Activated T-cell treated with anti-CD3 and anti-CD28 coated beads, Interleukin-2, amount 50 U/mL, for 48 hours (primary cell): ENCODE measurements around the gene RAB4A.
"Not testable (repeated sequence)": the region's sequence is repeated elsewhere in the genome, so short reads cannot be mapped to it uniquely, and the experiment has no call there.

Experiments
- DNase-seq, 2 experiments: peaks; one replicate each; pipeline ENCODE4 v3.0.0-alpha.2; 2020

The RAB4A gene

GRCh38 chr1:229300099-229300757 is 29.3 kb downstream of the RAB4A start:
- no peak for DNase-seq

- DNase-seq = no peak
Observed at GRCh38 chr1:229302740-229303139, 31.8 kb downstream of the RAB4A start.

GRCh38 chr1:229303855-229304254 is 32.9 kb downstream of the RAB4A start:
- DNase-seq = no peak

- no peak for DNase-seq
Observed at GRCh38 chr1:229305392-229305791, 34.5 kb downstream of the RAB4A start.

- no peak for DNase-seq
Observed at GRCh38 chr1:229309074-229309473, 38.2 kb downstream of the RAB4A start.

- DNase-seq = no peak
Observed at GRCh38 chr1:229309684-229310083, 38.8 kb downstream of the RAB4A start.

GRCh38 chr1:229310833-229311232 is 39.9 kb downstream of the RAB4A start:
- DNase-seq = no peak

GRCh38 chr1:229316166-229316565 is 45.3 kb downstream of the RAB4A start:
- DNase-seq = no peak

- DNase-seq = no peak
Observed at GRCh38 chr1:229318056-229318455, 47.1 kb downstream of the RAB4A start.

GRCh38 chr1:229319487-229319886 is 48.6 kb downstream of the RAB4A start:
- no peak for DNase-seq

GRCh38 chr1:229323201-229323600 is 52.3 kb downstream of the RAB4A start:
- DNase-seq = no peak

GRCh38 chr1:229323885-229324553 is 53.1 kb downstream of the RAB4A start:
- DNase-seq = no peak

- no peak for DNase-seq
Observed at GRCh38 chr1:229325401-229325800, 54.5 kb downstream of the RAB4A start.

GRCh38 chr1:229325853-229326487 is 55.1 kb downstream of the RAB4A start:
- DNase-seq = no peak

- DNase-seq = no peak
Observed at GRCh38 chr1:229326601-229327000, 55.7 kb downstream of the RAB4A start.

- DNase-seq = not testable (repeated sequence)
Observed at GRCh38 chr1:229327765-229328164, 56.9 kb downstream of the RAB4A start.

- DNase-seq = no peak
Observed at GRCh38 chr1:229328598-229329362, 57.9 kb downstream of the RAB4A start.

- DNase-seq = no peak
Observed at GRCh38 chr1:229334269-229334668, 63.4 kb downstream of the RAB4A start.

- DNase-seq = no peak
Observed at GRCh38 chr1:229334716-229335115, 63.8 kb downstream of the RAB4A start.

GRCh38 chr1:229336345-229336744 is 65.4 kb downstream of the RAB4A start:
- no peak for DNase-seq

- no peak for DNase-seq
Observed at GRCh38 chr1:229339086-229339485, 68.2 kb downstream of the RAB4A start.

GRCh38 chr1:229339520-229339919 is 68.6 kb downstream of the RAB4A start:
- DNase-seq = peak in 1 of 2 experiments; percentile 40

- no peak for DNase-seq
Observed at GRCh38 chr1:229340496-229340895, 69.6 kb downstream of the RAB4A start.
